H1 (cell line): Measurements from ENCODE around the gene GGA3. TPM values are rescaled to one million over a fixed set of nuclear protein-coding genes. Genes with fewer than 3 reads are reported as not detected.

Source experiments
- PHF8 ChIP-seq: fragments of 200-600 bp; sonication (generic); conservative IDR thresholded peaks from 2 replicates; pipeline ENCODE4 v1.7.1; 2012; ENCODE audit warnings: low read depth, mild to moderate bottlenecking, inconsistent platforms, low read length, moderate library complexity
- polyA plus RNA-seq, 7 experiments: library from polyadenylated mRNA; depleted of rRNA in 3 of 7; stranded (reverse) in 5 of 7; unstranded in 2 of 7; fragments of >200 nt in 5 of 7; fragments of 200-250 nt in 2 of 7; gene quantifications; 1 replicate in 5 of 7; 2 replicates in 1 of 7; 4 replicates in 1 of 7; pipeline versions ENCODE4 v1.2.1 to v1.2.3, GENCODE V29; 2011 to 2013; ENCODE audit warnings: missing spikeins in 2 of 7, mixed read lengths in 2 of 7
- total RNA-seq: library from RNA; stranded (reverse); fragmentation: NEBNext Ultra II Directional; extraction: Animal tissue kit (Norgen Biotek cat#: 25700); gene quantifications from 2 replicates; pipeline ENCODE4 v1.2.1, GENCODE V29; 2021

The GGA3 gene
- total and polyA plus RNA-seq, 2 of the 8 experiments (the other 6 are each of a cell fraction or from before 2014, with no cell fraction given), result 40.6 to 60.0 TPM

GRCh38 chr17:75270966-75271232, 9.5 kb upstream of the GGA3 start, which contains the start of gene MIF4GD (continued):
- peak; percentile 78 for TF ChIP-seq PHF8
- TF ChIP-seq, all 59 proteins: peak for 5
